Measurements from ENCODE around the gene CCDC3.

GRCh38 chr10:12978891-12979290 lies 22.6 kb downstream of the CCDC3 start:
- TF ChIP-seq, protein P1, sequence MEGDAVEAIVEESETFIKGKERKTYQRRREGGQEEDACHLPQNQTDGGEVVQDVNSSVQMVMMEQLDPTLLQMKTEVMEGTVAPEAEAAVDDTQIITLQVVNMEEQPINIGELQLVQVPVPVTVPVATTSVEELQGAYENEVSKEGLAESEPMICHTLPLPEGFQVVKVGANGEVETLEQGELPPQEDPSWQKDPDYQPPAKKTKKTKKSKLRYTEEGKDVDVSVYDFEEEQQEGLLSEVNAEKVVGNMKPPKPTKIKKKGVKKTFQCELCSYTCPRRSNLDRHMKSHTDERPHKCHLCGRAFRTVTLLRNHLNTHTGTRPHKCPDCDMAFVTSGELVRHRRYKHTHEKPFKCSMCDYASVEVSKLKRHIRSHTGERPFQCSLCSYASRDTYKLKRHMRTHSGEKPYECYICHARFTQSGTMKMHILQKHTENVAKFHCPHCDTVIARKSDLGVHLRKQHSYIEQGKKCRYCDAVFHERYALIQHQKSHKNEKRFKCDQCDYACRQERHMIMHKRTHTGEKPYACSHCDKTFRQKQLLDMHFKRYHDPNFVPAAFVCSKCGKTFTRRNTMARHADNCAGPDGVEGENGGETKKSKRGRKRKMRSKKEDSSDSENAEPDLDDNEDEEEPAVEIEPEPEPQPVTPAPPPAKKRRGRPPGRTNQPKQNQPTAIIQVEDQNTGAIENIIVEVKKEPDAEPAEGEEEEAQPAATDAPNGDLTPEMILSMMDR (IDR thresholded peaks at IDR 0.05; ENCODE audit: low read depth, low read length, missing input control): no peak
- TF ChIP-seq, protein P2, sequence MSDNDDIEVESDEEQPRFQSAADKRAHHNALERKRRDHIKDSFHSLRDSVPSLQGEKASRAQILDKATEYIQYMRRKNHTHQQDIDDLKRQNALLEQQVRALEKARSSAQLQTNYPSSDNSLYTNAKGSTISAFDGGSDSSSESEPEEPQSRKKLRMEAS (IDR thresholded peaks at IDR 0.05): no peak
- no peak for TF ChIP-seq GABPA (IDR thresholded peaks at IDR 0.05 in 1 of 2, conservative IDR thresholded peaks at IDR 0.05 in 1 of 2)
- TF ChIP-seq HNF4G (IDR thresholded peaks at IDR 0.05): no peak
- TF ChIP-seq, protein P3, sequence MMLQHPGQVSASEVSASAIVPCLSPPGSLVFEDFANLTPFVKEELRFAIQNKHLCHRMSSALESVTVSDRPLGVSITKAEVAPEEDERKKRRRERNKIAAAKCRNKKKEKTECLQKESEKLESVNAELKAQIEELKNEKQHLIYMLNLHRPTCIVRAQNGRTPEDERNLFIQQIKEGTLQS (IDR thresholded peaks at IDR 0.05): no peak
- TF ChIP-seq EGR1 (IDR thresholded peaks at IDR 0.05; ENCODE audit: low read depth in 2 of 2): no peak

Measured in liver (tissue), 3 donors.